NCI-H2227 treated with DMSO at 0.1 percent for 48 hours (cell line): ENCODE data around the gene RBM20.
"Not testable (repeated sequence)": the region's sequence is repeated elsewhere in the genome, so short reads cannot be mapped to it uniquely, and the experiment has no call there.

Experiments
- DNase-seq: peaks from one replicate; lab custom pipeline; 2025; lab: John Stamatoyannopoulos, UW

The RBM20 gene

DNA sequence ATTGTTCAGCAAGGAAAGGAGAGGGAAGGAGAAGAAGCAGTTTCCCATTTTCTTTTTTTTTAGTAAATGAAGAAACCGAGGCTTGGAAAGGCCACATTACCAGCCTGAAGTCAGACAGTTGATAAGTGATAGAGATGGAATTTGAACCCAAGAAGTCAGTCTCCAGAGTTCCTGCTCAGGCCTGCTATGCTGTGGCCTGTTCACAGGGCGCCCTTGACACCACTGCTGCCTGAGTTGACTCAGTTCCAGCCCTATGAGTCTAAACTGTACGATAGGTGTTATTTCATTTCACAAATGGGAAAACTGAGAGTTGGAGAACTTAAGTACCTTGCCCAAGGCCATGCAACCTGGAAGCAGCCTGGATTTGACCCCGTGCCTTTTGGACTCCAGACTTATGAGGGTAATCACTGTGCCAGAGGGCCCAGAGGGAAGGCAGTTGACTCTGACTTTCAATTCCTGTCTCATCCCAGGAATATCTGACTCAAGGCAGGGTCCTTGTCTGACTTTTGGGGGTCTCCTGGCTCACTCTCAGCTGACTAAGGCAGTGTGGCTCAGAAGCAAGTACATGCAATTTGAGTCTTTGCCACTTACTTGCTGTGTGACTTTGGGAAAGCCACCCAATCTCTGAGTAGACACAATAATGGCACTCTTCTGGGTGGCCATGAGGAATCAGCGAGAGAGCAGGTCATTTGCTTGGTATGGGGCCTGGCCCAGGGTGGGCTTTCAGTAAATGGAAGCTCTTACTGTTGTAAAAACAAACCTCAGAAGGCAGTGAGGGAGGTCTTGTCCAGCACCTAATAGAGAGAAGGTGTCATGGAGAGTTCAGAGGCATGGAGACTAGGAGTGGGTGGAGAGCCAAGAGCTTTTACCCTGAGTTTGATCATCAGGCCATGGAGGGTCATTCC lies 17.9 kb upstream of the RBM20 start:
- DNase-seq = no peak

DNA sequence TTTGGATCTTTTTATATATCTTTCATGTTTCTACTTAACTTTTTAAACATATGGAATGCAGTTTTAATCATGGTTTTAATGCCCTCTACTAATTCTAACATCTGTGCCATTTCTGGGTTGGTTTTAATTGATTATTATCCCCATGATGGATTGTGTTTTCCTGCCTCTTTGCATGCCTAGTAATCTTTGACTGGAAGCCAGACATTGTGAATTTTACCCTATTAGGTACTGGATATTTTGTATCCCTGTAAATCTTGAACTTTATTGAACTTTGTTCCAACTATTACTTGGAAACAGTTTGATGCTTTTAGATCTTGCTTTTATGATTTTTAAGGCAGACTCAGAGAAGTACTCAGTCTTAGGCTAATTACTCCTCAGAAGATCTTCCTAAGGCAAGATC lies 16.0 kb upstream of the RBM20 start:
- DNase-seq = no peak

DNA sequence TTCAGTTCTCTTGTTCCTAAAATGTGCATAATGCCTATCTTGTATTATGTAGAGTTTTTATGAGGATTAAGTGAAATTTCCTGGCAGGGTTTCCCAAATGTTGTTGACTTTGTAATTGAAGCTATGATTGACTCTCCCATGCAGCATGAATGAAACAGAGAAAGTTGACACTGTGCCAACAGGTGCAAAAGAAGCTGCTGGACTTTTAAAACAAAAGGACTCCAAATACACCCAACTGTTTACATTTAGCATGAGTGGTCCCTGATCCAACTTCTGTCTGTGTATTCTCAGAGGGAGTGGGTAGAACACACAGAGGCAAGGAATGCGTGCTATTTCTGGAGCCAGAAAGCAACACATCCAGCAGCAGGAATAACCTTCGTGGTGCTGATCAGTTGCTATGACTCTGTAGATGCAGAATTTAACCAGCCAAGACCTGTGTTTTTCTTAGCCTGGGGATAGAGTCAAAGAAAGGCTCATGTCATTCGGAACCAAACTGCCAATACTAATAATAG lies 14.4 kb upstream of the RBM20 start:
- no peak for DNase-seq

DNA sequence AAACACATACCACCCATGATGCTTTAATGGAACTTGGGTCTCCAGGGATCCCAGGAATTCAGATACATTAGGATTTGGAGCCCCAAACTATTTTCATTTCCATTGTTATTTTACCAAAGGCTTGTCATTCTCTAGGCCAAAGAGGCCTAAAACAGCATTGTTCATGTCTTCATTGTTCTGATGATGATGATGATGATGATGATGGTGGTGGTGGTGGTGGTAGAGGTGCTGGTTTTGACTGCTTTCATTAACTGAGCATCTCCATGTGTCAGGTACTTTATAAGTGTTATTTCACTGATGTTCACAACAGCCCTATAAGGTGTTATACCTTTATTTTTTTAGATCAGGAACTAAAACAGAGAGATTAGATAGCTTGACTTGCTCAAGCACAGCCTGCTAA lies 12.2 kb upstream of the RBM20 start:
- DNase-seq = no peak

DNA sequence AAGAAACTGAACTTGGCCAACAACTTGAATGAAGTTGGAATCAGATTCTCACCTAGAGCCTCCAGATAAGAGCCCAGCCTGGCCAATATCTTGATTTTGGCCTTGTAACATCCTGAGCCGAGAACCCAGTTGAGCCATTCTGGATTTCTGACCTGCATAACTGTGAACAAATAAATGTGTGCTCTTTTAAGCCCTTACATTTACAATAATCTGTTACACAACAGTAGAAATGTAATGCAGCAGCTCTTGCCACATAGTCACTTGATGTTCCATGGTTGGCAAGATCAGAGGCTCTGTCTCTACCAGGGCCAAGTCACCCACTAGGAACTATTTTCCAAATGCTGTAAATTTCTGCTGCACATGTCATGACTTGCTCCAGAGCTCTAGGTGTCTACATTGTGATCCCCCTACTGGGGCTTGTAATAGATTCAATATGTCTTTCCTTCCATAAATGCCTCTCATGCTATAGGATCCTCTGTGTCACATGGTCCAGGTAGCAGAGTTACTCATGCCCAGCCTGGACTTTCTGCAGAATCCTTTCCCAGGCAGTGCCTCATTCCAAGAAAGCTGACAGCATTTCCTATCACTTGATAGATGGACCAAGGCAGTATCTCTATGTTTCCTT lies 11.4 kb upstream of the RBM20 start:
- no peak for DNase-seq

DNA sequence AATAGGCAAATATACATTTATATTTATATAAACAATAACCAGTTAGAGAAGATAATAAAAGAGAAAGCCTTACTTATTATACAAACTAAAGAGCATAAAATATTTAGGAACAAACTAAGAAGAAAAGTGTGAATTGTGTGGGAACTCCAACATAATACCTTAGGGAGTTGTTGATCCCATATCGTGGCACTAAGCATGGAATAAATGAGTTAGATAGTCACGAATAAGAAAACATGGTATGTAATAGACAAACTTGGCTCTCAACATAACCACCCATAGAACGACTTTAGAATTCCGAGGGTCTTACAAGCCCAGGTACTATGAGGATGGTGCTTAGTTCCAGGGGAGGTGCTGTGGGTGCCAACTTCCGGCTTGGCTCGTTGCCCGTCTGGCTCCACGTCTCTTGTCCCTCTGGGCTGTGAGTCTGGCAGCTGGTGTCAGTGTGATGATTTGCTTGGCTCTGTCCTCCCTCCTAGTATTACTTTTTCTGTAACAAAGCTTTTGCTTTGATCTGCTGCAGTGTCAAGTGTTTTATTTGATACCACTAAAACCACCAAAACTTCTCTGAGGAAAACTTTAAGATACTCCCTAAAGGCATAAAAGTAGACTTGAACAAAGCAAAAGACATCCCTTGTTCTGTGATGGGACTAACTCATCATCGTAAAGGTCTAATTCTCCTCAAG lies 9.5 kb upstream of the RBM20 start:
- no peak for DNase-seq

DNA sequence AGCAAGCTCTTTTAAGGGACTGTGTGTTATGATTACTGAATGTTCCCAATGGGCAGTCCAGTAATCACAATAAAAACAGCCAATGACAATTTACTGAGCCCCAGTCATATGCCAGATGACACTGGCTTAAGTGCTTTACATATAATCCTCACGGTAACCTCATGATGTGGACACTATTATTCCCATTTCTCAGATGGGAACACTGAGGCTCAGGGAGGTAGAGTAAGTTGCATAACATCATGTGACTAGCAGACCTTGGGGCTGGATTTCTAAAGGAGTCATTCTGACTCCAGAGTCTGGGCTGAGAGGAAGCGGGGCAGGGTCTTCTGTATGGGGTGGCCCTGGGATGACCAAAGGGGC lies 7.6 kb upstream of the RBM20 start:
- no peak for DNase-seq

DNA sequence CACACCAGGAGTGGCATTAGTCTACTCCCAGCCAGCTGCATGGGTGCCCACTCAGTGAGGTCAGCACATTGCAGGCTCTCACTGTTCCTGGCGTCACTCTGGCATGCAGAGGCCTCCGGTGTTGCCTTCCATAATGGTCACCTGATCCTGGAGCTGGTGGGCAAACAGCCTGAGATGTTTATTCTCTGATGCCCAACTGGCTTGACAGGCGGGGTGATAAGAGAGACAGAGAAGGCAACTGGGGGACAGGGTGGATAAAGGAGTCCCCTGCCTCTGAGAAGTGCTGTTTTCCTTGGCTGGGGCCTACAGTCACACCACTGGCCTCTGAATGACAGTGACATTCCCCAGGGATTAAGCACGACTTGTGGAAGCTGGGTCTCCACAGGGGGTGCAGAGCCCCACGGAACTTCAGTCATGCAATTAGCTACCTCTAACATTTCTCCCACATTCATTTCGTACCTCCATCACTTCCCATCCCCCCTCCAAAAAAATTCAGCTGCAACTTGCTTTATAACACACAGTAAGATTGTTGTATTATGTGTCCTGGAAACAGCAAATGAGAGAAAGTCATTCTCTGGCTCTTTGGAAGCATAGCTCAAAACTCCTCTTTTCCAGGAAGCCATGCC lies 7.1 kb upstream of the RBM20 start:
- DNase-seq = no peak

DNA sequence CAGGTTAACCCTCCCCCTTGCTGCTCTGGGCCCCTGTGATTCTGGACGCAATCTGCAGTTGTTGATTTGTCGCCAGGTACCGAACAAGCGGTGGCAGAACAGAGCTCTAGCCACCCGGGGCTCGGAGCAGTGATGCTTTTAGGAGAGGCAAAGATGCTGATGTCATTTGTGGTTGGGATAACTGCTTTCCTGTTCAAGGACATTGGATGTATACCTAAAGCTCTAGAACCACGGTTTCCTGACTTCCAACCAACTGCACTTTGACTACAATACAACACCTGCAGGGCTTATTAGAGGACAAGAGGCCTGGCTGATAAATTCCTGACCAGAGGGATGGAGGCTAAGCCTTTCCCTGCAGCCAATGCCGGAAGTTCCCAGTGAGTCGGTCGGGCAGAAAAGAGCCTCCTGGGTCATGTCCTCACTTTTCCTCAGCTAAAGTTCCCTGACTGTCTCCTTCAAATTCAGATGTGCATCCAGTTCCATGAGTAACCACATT lies 6.5 kb upstream of the RBM20 start:
- DNase-seq = peak; percentile 3

DNA sequence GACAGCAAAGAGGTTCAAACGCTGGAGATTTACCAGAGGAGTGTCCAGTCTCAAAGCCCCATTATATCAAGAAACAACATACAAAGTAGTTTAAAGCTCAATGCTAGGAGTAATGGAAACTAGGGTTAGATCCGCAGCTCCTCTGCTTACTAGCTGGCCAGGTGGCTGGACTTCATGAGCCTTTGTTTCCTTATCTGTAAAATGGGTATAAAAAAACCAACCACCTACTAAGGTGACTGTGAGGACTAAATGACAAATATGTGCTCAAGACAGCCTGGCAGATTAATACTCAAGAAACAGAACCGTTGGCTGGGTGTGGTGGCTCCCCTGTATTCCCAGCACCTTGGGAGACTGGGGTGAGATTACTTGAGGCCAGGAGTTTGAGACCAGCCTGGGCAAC lies 5.8 kb upstream of the RBM20 start:
- no peak for DNase-seq

DNA sequence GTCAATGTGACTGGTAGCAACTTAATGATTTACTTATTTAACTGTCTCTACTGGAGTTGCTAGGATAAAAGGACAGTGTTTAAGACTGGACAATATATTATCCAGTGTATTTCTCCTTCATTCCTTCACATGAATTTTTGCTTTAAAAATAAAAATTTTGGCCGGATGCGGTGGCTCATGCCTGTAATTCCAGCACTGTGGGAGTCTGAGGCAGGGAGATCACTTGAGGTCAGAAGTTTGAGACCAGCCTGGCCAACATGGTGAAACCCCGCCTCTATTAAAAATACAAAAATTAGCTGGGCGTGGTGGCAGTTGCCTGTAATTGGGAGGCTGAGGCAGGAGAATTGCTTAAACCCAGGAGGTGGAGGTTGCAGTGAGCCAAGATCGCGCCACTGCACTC lies 5.1 kb upstream of the RBM20 start:
- DNase-seq = not testable (repeated sequence)

DNA sequence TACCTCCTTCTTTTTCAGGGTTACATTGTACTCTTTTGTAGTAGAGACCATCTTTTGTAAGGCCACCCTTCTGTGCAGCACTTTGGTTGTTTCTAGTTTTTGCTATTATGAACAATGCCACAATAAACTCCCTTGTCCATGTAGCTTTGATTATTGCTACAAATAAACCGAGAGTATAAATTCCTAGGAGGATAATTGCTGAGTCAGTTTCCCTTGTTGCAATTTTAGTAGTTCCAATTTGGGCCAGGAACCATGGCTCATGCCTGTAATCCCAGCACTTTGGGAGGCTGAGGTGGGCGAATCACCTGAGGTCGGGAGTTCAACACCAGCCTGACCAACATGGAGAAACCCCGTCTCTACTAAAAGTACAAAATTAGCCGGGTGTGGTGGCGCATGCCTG lies 4.3 kb upstream of the RBM20 start:
- not testable (repeated sequence) for DNase-seq

DNA sequence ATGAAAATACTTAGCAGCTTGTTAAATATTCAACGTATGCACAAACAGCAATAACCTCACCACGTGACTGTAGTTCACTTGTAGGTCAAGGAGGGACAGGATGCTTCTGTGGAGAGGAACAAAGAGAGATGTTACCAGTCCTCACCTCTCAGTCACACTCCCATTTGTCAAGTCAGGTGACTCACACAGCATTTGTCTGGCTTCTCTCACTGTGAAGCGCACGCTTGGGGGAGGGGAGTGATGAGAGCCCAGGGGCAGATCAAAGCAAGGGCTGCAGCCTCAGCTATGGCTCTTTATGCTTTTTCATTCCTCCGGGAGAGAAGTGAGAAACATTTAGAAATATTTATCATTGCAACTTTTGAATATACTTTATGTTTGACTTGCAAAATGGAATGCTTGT lies 2.9 kb upstream of the RBM20 start:
- DNase-seq = peak; percentile 83

DNA sequence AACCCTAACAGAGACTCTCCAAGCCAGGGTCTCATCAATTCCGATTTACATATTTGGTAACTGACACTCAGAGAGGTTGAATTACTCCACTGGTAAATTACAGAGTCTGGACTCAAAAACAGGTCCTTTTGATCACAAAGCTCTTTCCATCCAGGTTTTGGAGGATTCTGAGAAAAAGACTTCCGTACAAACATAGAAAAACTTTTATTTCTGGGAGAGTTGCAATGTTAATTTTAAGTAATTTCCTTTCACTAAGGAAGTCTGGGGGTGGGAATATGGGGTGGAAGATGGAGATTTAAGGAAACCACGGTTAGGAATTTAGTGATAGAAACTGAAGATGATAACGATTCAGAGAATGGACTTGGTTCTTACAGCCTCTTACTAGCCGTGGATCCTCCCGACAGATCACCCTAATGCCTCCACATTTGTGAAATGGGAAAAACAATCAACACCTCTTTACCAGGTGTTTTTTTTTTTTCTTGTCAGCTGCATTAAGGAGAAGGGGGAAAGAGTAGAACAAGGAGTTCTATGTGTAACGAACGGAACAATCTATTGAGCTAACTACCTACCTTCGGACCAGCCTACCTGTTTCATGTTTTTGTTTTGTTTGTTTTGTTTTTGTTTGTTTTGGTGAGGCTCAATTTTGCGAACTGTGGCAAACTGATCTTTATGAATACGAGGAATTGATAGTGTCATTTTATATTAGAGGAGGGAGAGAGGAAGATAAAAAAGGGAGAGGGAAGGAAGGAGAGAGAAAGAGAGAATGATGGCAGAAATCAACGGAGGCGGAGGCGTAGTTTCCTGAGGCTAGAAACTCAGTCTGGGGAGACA lies 1.7 kb upstream of the RBM20 start:
- DNase-seq = peak; percentile 25

DNA sequence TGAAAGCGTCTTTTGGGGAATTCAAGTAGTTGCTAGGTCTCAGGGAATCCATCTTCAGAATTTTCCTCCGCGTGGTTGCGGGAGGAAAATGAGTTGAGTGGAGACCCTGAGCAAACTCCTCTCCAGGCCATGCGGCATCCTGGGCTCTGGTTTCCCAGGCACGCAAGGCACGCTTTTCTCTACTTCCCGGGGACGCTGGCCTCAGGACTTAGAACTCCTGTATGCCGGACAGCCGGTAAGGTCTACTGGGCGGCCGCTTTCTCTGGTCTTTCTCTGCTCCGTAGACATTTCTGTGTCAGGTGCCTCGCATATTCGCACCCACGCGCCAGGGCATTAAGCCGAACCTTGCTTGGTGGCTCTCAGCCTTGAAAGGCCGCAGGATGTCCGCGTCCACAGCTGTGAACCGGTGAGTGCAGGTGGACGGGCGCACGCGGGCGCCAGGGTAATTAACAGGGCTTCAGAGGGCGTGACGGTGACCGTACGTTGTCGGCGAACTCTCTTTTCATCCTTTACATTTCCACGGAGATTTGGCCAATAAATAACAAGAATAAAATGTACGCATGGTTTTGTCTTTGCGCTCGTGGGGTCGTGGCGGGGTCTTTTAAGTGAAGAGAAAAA lies 992 bp upstream of the RBM20 start:
- DNase-seq = peak; percentile 23

DNA sequence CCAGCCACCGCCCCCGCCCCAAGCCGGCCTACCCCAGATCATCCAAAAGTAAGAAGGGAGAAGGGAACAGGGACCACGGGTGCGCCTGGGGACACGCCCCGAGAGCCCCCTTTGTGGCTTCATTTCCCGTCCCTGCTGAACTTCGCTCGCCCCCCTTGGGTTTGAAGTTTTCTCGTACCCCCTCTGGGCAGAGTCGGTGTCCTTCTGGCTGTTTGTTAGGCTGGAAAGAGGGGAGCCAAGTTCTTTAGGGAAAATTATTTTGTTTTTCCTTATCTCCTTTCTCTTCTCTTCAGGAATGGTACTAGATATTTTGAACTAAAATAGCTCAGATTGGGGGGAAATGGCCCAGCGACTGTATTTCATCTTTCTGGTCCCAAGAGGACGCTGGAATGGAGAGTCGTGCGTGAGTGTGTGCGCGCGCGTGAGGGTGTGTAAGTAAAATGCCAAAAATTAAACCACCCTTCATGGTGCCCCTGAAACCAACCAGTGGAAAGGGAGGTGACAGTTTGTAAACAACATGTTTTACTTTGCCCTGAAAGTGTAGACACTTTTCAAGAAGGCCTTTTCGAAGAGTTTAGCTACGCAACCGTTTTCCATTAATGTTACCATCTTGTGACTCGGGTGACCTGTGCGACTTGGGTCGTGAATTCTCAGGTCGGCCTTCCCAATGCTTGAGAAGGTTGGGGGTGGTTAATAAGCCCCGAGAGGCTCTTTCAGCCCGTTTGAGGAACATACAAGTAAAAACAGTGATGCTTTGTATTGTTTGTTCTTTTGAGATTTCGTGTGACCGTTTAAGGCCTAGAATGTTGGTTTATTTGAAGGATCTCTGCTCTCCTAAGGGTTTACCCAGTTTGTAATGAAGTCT lies 694 bp downstream of the RBM20 start:
- DNase-seq = peak; percentile 27

DNA sequence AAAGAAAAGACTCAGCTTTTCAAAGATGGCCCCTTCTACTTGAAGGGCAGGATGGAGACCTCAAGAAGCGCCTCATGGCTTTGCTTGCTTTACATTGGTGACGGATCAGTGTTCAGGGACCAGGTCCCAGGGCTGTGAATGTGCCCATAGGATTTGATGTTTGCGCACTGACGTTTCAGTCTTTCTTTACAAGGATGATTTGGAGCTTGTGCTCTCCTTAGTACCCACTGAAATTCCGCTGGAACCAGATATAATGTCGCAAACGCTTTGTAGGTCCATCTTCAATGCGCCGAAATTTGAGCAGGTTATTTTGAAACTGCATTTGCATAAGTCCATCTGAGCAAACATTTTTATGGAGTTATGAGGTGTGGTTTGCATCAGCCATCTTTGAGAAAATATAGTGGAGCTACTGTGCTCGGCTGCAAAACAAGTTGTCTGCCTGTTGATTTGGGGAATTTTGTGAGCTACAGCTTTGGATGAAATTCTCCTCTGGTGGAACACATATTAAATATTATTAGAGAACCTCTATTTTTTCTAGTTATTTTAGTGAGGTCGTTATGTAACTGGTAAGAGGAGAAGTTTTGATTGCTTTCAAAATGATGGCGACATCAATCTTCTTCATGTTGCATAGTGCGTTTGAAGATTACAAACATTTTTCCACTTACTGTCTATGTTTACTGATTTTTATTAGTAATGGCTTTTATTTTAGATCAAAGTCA lies 2.4 kb downstream of the RBM20 start:
- DNase-seq = peak; percentile 69

DNA sequence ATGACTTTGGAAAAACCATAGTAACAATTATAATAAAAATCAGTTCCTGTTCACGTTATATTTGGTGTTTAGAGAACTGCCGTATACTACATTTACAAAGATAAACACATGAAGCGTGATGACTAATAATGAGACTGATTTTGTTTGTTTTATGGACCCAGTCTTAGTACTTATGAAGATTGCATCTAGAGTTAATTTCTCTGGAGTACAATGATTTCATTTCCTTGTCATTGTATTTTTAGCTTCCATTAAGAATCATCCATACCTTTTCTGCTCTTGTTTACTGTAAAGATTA lies 2.9 kb downstream of the RBM20 start:
- peak; percentile 21 for DNase-seq

DNA sequence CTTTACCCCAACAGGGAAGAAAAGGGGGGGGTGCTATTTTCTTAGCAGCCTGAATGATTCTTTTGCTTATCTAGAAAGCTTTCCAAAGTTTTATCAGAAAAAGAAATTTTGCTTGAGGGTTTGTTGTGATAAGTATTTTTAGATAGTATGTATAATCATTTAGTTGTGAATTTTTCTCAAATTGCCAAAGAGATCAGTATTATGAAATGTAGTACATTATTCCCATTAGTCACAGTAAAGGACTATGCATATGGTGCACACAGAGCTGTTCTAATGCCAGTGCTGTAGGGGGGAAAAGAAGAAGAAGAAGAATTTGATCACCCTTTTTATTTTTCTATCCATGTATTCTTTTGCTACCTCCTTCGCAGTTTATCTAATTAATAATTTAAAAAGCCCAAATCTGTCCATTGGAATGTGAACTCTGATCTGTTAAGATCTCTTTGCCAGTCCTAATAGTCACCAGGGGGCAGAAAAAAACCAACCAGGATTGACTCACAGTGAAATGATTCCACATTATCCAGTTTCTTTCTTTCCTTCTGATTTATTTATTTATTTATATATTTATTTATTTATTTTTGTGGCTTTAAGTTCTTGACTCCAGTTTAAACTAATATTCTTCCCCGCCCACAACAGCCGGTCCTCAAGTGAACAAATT lies 4.7 kb downstream of the RBM20 start:
- no peak for DNase-seq
